GM19468 (cell line): ENCODE measurements around the gene EPHA4.

Experiments used
- ATAC-seq: cut with Tn5 transposase; IDR thresholded peaks from one replicate; pipeline ENCODE4 v1.9.1; 2021; ENCODE audit warnings: mild to moderate bottlenecking, moderate library complexity, moderate number of reproducible peaks; ENCODE audit not compliant: unreplicated experiment; ENCODE audit errors: extremely low read depth

The EPHA4 gene

DNA sequence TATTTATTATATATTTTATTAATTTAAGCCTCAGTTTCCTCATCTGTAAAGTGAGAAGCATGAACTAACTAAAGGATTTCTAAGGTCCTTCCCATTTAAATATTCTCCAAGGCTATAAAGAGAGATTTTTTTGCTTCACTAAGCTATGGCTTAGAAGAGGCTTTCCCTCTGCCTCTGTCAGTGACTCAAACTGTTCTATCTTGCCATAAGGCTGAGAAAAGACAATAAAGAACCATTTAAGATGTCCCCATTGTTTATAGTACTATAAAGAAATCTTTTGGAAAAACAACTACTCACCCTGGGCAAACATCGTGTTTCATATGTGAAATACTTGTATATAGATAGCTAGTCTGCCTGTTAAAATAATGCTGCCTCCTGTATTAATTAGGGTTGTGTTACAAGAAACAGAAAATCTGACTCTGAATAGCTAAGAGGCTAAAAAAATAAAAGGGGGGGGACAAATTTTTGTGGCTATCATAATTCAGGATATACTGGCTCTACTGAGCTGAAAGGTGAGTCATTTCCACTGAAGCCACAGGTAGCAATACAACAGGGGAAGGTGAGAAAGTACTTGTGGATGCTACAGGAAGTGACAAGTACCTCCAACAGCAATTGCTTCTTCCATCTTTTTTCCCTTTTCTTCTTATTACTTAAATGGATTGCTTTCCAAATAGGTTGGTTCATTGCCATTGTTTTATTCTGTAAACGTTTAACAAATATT, 25.4 kb downstream of the EPHA4 start:
- ATAC-seq, result no peak

DNA sequence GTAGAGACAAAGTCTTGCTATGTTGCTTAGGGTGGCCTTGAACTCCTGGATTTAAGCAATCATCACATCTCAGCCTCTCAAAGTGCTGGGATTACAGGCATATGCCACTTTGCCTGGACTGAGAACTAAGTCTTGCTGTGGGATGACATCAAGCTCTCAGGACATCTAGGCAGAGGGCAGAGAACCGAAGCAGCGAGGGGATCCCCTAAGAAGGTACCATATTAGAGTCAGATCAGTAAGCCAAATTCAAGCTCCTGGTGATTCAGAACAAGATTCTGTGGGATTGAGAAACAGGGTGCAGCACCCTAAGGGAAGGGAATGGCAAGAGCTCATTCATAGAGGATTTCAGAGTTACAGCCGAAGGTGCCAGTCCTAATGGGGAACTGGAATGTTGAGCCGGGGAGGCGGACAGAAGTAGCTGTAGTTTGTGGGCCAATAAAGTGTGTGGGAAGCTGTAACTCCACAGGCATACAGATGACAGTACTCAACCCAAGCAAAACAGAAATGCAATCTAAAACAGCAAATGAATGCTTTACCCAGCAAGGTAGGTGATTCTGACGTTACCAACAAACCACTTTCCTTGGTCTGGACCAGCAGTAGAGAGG, 30.9 kb downstream of the EPHA4 start:
- ATAC-seq, result no peak

DNA sequence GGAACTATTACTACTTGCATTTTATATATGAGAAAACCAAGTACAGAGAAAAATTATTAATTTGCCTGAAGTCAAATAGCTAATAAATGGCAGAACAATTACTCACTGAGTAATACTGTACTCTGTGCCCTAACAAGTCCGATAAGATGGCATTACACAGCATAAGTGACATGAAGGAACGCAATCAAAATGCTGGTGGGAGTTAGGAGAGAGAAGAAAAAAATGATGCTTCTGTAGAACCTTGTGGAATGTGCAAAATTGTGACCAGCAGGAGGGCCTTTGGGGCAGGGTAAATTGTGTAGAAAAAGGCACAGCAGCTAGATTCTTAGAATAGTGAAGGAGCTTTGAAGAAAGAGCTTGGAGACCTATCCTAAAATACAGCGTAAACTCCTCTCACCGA, 32.9 kb downstream of the EPHA4 start:
- ATAC-seq, result no peak

DNA sequence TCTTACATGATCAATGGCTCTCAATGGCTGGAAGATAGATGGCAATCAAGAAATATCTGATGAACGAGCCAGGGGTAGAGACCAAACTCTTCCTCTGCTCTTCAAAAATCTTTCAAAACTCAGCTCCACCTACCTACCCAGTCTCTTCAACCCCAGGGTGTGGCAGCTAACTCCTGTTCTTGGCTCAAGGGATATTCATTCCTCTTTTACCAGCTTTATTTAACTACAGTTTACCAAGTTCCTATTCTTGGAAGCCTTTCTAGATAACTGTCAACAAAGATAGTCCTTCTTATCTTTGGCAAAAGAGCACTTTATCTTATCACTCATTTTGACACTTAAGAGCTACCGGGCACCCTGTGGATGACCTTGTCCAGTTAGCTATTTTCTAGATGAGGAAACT, 36.3 kb downstream of the EPHA4 start:
- ATAC-seq, result no peak

DNA sequence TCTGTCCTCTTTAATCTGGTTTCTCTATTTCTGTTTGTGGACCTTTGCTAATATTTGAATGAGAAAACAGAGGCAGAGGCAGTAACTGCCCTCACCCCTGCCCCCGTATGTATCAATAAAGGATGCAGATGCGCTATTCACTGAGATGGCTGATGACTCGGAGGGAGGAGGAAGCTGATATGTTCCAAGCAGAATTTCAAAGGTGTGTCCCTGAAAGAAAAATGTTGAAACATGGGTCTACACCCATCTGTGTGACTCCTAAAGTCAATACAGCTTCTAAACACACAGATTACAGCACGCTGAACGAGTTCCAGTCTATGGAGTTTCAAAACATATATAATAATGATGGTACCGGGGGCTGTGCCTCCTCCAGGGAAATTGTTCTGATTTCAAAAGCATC, 38.8 kb downstream of the EPHA4 start:
- no peak for ATAC-seq

DNA sequence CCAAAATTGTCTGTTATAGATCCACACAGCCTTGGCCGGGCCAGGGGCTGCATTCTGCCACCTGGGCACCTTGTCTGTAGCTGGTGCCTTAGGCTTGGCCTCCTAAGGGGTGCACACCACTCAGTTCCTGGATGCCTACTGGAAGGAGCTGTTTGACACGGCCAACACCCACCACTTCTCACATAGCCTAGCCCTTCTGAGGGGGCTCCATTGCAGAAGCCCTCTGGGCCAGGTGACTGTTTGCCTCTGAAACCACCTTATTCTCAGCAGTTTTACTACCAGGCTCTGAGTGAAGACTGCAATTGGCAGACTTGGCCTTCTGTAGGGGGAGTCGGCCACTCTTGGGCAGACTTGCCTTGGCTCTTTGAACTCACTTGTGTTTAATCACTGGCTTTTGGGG, 39.5 kb downstream of the EPHA4 start:
- ATAC-seq, result no peak

DNA sequence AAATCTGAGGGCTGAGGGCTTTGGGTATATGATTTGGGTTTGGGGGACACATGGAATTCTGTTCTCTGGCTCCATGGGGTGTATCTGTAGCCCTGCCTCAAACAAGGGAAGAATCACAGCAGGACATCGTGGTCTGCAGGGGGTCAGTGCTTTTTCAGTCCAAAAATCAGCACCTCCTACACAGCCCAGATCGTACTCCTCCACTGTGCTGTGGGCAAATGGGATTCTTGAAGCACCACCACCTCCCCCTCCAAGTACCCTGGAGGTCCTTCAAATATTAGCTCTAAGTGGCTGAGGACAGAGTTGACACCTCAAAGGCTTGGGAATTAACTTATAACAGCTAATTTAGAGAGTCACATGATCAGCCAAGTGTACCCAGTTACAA, 41.5 kb downstream of the EPHA4 start:
- no peak for ATAC-seq

DNA sequence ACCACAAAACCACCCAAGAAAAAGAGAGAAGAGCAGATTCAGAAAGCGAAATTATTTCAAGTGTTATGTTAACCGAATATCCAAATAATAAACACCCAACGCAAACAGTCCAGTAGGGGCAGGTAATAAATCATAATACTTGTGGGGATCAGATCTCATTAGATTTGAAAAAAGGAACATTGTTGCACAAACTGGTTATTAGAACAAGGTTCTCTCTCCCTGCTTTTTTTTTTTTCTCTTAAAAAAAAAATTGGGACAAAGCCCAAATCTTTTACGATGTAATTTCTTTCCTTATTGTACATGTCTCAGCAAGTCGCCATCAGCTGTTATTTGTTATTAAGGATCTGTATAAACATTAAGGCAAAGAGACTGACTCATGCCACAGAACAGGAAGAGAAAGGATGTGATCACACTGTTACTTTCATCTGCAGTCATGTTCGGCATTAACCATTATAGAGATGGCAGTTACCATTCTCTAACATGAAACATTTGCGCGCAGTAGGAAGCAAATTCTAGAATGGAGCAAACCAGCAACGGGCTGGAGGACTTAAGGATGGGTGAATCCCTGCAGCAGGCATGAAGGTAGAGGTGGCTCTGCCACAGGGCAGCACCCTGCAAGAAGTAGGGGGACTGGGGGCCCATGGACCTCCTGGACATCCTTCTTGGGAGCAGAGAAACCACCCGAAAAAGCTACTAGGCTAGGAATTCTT, 42.0 kb downstream of the EPHA4 start:
- no peak for ATAC-seq

DNA sequence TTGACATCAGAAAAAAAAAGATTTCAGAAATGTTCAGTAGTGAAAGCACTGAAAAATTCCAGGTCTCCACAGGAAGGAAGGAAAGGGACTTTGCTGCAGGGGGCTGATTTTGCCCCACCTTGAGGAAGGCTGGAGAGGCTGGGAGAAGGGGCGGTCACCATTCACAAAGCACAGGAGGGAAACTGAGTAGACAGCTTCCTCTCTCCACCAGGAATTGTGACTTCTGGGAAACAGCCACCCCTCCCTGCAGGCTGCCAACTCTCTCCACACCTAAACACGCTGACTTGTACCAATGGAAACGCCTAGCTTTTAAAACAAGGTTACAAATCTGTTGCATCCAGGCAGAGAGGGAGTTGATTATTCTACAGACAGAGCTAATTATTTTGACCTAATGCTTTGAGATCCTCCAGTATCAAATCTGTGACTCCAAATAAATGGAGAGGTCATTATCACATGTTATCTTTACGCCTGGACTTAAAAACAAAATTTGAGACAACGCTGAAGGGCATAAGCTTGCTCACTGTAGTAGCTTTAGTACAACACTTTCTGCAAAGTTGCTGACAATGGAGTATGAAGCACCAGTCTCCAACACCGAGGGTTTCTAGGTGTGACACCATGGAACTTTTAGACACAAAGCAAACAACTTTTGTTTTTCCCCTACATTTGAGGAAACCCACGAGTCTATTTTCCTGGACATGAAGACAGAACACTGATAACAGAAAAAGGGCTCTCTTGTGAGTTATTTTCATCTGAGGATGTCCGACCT, 42.7 kb downstream of the EPHA4 start:
- ATAC-seq, result no peak

DNA sequence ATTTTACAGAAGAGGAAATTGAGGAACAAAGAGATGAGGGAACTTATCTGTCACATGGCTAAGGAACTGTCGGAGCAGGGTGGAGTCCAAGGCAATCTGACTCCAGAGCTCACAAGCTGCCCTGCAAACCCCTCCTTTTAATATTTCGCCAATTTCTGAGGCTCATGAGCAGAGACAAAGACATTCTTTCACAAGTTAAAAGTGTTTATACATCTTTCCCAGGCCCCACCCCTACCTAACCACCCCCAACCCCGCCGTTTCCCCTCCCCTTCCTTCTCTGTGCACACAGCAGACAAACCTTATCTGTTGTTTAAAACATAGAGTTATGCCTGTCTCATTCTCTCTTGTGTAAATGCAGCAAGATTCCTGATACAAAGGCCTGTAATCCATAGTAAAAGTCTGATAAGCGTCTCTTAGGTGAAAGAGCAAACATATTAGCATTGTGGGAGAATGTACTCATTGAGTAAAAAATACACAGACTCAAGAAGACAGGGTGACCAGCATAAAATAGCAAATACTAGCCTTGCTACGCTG, 44.3 kb downstream of the EPHA4 start:
- no peak for ATAC-seq

DNA sequence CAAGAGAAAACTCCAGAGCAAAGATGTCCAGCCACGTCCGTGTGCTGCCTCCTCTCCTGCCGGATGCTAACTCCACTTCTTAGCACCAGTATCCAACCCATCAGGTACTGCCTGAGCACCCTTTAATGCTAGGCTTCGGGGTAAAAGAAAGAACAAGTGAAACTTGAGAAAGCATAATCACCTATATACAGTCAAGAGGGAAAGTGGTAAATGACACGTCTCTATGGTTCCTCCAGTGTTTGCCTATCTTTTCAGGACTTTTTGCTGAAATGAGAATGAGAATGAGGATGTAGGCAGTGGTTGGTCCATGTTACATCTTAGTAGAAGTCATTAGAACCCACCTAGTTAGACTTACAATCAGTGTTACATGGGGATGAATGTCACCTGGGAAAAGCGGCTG, 47.9 kb downstream of the EPHA4 start:
- no peak for ATAC-seq

DNA sequence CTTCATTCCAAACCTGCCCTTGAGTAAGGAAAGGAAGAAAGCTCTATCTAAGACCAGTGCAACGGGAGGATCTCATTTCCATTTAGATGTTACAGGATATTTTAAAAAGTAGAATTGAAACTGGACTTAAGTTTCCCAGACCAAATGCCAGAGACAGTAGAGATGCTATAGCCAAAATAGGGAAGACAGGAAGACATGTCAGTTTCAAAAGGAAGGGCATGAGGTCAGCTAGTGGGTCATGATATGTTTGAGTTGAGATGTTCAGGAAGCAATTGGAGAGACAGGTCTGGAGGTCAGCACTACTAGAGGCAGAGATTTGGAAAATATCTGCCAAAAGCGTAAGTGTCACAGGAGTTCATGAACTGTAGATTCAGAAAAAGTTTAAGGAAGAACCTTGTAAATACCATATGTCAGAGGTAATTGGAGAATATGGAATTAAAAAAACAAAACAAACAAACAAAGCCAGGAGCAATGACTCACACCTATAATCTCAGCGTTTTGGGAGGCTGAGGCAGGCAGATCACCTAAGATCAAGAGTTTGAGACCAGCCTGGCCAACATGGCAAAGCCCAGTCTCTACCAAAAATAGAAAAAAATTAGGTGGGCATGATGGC, 50.8 kb downstream of the EPHA4 start:
- ATAC-seq, result no peak

DNA sequence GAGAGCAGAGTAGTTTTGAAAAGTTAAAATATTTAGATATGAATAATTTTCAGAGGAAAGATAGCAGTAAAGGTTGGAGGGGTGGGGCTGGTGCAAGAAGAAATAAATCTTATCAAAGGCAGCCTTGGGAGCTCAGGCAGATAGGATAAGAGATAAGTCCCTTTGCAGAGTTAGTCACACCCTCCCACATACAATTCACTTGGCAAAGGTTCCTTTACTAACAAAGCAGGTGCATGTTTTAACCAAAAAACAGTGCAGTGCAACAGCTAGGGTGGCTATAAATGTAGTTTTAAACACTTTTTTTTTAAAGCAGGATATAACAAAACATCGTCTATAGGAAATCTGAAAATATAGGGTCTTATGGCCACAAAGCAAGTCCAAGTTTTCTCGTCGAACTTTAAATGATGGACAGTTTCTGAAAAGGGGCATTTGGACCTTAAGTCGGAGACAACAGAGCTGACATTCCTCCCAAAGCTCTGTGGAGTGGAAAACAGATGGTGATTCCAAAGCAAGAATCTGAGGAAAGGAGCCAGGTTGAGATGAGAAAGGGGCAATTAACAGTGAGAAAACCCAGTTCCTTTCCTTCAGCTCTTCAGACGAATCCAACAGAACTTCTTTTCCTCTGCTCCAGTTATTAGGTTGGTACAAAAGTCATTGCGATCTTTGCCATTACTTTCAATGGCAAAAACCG, 53.0 kb downstream of the EPHA4 start:
- ATAC-seq, result no peak

DNA sequence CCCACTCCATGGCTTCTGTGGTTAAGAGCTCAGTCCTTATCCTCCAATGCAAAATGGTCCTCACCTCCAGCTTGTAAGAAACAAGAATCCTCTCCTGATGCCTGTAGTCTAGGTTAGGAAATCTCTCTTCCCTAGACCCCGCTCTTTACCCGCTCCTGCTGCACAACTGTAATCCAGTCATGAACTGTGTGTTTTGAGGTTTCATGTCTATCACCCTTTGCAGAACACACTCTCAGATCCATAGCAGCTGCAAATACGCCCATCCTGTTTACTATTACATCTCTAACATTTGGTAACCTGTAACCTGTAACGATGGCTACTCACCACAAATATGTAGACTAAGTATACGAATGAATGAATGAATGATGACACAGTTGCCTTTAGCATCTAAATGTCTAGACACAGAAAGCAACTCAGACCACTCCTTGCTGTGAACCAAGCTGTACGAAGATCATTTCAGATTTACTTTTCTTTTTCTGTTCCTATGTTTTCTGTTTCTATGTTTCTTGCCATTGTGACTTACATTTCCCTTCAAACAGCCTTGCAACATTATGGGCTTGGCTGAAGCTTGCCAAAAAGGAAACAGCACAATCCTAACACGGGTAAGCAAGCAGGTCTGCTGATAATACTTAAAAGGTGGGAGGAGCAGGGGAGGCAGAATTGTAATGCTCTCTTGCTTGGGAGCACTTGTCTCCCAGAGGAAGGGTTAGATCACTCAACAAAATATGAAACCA, 53.7 kb downstream of the EPHA4 start:
- ATAC-seq, result peak; percentile 21

DNA sequence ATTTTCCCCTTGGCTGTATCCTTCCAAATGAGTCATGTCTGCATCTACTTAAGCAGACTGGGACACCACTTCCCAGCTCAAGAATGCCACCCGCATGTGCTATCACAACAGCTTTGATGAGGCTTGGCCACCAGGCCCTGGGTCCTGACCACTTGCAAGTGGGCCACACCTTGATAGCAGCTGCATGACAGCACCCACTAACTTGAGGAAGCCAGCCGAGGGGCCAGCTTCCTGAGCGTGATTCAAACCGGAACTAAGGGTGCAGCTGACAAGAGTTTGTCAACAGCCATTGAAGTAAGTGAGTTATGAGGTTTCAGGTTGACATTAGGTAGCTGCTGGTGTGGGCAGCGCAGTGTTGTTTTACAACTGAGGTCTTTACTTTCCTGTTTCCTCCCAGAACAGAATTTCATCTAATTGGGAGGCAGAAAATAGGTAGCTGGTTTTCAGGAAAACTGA, 54.4 kb downstream of the EPHA4 start:
- ATAC-seq, result peak; percentile 86

DNA sequence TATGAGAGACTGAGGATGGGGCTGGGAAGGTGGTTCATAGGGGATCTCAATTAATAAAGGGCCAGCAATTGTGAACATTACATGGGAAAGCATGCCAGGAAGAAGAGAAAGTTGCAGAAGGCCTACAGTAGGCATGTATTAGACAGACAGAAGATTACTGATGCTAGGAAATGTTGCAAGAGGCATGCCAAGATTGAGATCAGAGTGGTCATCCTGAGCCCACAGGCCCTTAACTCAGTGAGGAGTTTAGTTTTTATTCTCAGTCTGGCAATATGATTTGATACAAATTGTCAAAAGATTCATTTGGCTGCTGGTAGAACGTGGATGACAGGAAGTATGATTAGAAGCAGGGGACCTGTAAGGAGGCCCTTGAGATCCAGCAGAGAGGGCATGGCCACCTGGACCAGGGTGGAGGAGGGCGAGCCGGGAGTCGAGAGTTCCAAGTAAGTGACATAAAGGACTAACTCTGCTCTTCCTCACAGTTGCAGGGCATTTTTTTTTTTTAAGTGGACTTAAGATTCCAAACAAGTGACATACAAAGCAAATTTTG, 54.9 kb downstream of the EPHA4 start:
- ATAC-seq, result no peak

DNA sequence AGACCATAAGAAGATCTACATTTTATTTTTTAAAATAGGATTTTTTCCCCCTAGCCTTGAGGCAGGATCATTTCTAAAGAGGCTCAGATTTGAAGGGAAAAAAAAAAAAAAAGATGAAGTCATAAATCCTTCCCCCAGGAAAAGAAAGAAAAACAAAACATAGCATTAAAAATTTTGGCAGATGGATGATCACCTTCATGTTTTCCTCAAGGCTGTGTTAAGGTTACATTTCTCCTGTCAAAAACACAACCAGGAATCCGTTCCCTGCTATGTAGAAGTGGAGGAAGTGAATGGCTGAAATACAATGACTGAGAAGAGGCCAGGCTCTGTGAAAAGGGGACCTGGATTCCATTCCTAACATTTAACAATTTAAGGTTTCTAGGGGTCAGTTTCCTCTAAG, 56.2 kb downstream of the EPHA4 start:
- no peak for ATAC-seq

DNA sequence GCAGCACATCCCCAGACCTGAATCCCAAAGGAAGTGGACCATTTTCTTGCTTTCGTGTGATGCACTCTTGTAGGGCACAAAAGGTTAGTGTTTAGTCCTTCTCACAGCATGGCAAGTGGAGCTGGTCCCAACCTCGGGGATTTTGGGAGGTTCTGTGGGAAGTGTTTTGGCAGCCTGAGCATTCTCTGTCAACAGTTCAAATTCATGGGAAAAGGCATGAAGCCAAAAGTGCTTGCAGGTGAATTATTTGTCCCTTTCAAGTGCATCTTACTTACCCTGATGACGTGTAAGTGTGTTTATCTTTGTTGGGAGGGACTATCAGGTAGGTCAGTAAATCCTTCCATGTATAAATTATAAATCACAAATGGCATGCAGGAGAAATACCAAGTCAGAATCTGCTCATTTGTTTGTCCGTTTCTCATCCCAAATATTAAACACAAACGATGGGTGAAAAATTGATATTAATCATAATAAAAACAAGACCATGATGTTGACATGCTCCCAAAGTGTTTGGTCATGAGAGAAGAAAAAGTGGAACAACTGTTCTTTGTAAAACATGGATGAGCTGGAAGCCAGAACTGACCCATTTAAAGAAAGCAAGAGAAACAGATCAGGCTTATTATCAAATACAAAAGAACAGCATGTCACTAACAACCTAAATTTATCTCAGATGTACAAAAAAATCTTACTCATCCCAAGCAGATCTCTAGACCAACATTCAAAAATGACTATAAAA, 57.6 kb downstream of the EPHA4 start:
- ATAC-seq, result no peak
